GM12874 (cell line): ENCODE results near the gene SPTBN1.

Experiments used
- TF ChIP-seq, protein P1 (sequence below): IDR thresholded peaks from 2 replicates; pipeline ENCODE4 v1.5.1; 2011; ENCODE audit warnings: low read depth, mild to moderate bottlenecking, control low read depth, low read length, moderate library complexity; ENCODE audit not compliant: insufficient read depth

Gene SPTBN1

DNA sequence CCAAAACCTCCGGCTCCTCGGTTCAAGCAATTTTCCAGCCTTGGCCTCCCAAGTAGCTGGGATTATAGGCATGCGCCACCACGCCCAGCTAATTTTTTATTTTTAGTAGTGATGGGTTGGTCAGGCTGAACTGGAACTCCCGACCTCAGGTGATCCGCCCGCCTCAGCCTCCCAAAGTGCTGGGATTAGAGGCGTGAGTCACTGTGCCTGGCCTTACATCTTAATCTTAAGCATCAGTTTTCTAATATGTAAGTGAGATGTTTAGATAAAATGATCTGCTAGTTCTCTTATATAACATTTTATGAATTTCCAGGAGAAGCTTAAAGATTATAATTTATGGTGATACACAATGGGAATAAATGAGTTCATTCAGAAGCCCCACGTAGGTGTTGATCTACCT lies 69.2 kb downstream of the SPTBN1 start:
- TF ChIP-seq, protein P1, sequence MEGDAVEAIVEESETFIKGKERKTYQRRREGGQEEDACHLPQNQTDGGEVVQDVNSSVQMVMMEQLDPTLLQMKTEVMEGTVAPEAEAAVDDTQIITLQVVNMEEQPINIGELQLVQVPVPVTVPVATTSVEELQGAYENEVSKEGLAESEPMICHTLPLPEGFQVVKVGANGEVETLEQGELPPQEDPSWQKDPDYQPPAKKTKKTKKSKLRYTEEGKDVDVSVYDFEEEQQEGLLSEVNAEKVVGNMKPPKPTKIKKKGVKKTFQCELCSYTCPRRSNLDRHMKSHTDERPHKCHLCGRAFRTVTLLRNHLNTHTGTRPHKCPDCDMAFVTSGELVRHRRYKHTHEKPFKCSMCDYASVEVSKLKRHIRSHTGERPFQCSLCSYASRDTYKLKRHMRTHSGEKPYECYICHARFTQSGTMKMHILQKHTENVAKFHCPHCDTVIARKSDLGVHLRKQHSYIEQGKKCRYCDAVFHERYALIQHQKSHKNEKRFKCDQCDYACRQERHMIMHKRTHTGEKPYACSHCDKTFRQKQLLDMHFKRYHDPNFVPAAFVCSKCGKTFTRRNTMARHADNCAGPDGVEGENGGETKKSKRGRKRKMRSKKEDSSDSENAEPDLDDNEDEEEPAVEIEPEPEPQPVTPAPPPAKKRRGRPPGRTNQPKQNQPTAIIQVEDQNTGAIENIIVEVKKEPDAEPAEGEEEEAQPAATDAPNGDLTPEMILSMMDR: no peak

DNA sequence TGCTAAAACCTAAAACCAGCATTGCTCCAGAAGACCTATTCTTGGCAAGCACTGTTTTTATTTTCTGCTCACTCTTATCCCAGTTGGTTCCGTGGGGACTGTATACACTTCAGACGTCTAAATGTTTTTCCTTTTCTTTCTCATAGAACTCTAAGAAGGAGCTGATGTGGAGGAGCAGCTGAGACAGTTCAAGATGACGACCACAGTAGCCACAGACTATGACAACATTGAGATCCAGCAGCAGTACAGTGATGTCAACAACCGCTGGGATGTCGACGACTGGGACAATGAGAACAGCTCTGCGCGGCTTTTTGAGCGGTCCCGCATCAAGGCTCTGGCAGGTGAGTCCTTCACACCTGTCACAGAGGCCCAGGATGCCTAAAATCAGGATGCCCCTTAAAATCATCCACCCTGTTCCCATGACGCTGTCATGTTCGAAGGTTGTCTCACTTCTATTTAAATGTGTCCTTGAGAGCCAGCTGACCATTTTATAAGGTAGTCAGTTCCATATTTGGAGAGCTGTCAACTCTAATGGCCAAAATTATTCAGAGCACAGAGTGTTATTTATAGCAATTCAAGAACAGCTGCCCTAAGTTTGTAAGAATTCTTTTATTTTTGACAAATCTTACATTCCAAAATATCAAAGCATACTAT lies 70.2 kb downstream of the SPTBN1 start:
- TF ChIP-seq, protein P1: no peak

DNA sequence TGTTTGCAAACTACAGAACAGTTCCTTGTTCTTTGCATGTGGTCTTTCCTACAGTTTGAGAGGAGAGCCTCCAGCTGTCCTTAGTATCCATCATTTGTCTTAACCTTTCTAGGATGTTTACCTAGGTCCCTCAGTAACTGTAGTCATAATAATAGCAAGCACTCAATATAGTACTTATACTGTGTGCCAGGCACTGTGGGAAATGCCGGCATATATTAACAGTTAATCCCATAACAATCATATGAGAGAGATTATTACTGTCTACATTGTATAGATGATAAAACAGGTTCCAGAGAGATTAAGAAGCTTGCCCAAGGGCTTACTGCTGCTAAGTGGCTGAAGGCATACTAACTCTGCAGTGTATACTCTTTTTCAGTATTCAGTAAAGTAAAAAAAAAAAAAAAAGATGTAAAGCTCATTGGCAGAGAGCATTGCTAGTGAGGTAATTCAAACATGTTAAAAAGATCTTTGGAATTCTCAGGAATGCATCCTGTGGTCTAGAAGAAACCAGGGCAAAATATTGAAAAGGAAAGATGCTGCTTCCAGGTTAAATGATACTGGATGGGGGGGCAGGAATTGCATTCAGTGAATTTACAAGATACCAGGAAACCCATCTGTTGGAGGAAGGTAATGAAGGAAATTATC lies 72.3 kb downstream of the SPTBN1 start:
- TF ChIP-seq, protein P1: no peak

DNA sequence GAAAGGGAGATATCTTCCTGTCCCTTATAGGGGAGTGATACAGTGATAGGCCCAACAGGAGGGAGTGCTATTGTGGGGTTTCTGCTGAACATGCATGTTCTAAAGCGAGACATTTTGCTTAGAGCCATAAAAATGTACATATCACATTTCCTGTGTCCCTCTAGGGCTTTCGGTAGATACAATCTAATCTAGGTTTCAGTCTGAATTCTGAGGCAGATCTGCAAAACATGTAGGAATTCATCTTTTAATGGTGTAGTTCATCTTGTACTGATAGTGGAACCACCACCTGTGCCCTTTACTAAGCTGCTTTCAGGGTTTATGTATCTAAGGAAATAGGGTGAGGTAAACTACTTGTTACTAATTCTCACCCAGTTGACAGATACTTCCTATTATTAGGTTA lies 73.8 kb downstream of the SPTBN1 start:
- TF ChIP-seq, protein P1: no peak

DNA sequence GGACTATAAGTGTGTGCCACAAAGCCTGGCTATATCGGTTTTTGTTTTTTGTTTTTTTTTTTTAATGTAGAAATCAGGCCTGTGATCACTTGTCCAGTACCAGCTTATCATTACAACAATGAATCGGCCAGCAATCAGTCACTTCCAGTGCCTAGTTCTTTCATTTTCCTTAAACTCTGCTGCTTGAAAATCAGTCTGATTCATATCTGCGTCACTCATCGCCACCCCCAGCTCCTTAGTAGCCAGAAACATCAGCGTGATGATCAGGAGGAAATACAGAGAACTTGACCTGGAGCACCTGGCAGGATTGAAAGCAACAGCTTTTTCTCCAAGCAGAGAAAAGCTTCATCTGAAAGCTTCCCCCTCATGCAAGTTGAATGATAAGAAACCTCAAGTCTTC lies 75.4 kb downstream of the SPTBN1 start:
- TF ChIP-seq, protein P1: no peak

DNA sequence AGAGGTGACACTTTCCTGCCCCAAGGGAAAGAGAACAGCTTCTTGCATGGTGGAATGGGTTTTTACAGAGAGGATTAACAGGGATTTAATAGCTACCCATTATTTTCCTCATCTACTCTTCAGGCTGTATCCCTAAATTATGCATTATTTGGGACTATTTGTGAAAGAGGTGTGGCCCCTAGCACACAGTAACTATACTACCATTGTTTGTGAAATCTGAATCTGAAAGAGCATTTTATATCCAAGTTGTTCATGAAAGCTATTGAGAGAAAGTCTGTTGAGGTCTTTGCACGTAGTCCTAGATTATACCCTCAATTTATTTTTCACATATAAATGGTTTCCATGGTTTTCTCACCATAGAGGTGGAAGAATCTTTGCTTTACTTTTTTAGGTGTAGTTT lies 78.1 kb downstream of the SPTBN1 start:
- TF ChIP-seq, protein P1: no peak

DNA sequence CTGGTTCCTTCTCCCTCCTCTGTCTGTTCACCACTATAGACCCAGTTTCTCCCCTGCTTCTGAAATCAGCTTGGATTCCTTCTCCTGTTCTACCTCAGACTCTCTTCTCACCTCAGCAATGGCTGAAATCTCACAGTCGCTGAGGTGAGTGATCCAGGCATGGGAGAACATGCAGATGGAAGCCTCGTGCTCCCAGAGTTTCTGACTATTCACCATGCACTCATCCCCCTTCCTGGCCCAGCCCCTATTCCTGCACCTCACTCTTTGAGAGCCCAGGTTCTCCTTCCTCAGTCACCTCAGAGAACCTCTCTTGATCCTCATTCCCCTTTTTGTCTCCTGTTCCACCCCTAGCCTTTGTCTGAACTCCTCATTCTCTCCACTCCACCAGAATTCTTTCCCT lies 78.5 kb downstream of the SPTBN1 start:
- TF ChIP-seq, protein P1: no peak
